Measurements from ENCODE around the gene CTRB1.

CTRB1 gene

GRCh38 chr16:75218256-75219076, at the start of gene CTRB1:
Gene CTRB1, plus strand, starts transcription at chr16:75218988. Its CDS starts 20 bp downstream, at chr16:75219008.
- no peak for DNase-seq

GRCh38 chr16:75169899-75170405, 48.8 kb upstream of the CTRB1 start:
- no peak for DNase-seq

- no peak for DNase-seq
These were observed 46.2 kb upstream of the CTRB1 start for GRCh38 chr16:75172578-75172977.

GRCh38 chr16:75175074-75175473, 43.7 kb upstream of the CTRB1 start:
- DNase-seq: no peak

GRCh38 chr16:75176926-75177325, 41.9 kb upstream of the CTRB1 start:
- no peak for DNase-seq

GRCh38 chr16:75179208-75179607, 39.6 kb upstream of the CTRB1 start:
- DNase-seq: no peak

- DNase-seq: no peak
These were observed 37.2 kb upstream of the CTRB1 start for GRCh38 chr16:75181630-75182029.

- no peak for DNase-seq
These were observed 29.8 kb upstream of the CTRB1 start for GRCh38 chr16:75188832-75189477.

GRCh38 chr16:75189638-75190245, 29.0 kb upstream of the CTRB1 start:
- DNase-seq: no peak

GRCh38 chr16:75192606-75193264, 26.1 kb upstream of the CTRB1 start:
- no peak for DNase-seq

GRCh38 chr16:75193265-75193650, 25.5 kb upstream of the CTRB1 start:
- no peak for DNase-seq

- DNase-seq: no peak
These were observed 24.9 kb upstream of the CTRB1 start for GRCh38 chr16:75193730-75194444.

GRCh38 chr16:75195811-75196790, 22.7 kb upstream of the CTRB1 start:
- DNase-seq: peak; percentile 23

GRCh38 chr16:75196836-75197235, 22.0 kb upstream of the CTRB1 start:
- DNase-seq: no peak

GRCh38 chr16:75197522-75198134, 21.2 kb upstream of the CTRB1 start:
- no peak for DNase-seq

- DNase-seq: no peak
These were observed 20.6 kb upstream of the CTRB1 start for GRCh38 chr16:75198135-75198600.

- DNase-seq: no peak
These were observed 16.7 kb upstream of the CTRB1 start for GRCh38 chr16:75202069-75202590.

GRCh38 chr16:75203096-75203495, 15.7 kb upstream of the CTRB1 start:
- DNase-seq: no peak

- no peak for DNase-seq
These were observed 14.9 kb upstream of the CTRB1 start for GRCh38 chr16:75203667-75204409.

- no peak for DNase-seq
These were observed 14.4 kb upstream of the CTRB1 start for GRCh38 chr16:75204410-75204758.
